Suprapubic skin (tissue), 4 donors: ENCODE results near the gene LRIG1.

ENCODE experiments used
- CTCF ChIP-seq, 2 donors: fragments of 200-600 bp in 1 of 2; fragments of 450-650 bp in 1 of 2; sonication (generic) in 1 of 2; IDR thresholded peaks; one replicate each; pipeline ENCODE4 v1.5.1; 2016 to 2019; ENCODE audit warnings: antibody characterized with exemption in 2 of 2, mild to moderate bottlenecking in 1 of 2, moderate library complexity in 1 of 2
- EP300 ChIP-seq: sonication (generic); formaldehyde crosslinking; IDR thresholded peaks from one replicate; pipeline ENCODE4 v1.6.1; 2017; ENCODE audit warnings: antibody characterized with exemption
- POLR2AphosphoS5 ChIP-seq, 3 donors: sonication (generic); formaldehyde crosslinking; IDR thresholded peaks; one replicate each; pipeline ENCODE4 v1.6.1; 2017; ENCODE audit warnings: antibody characterized with exemption in 3 of 3

GRCh38 chr3:66532160-66532587, 31.4 kb upstream of the LRIG1 start:
- TF ChIP-seq CTCF (IDR thresholded peaks at IDR 0.05), result no peak
- TF ChIP-seq POLR2AphosphoS5 (IDR thresholded peaks at IDR 0.05), result no peak
- no peak for TF ChIP-seq EP300
